Loucy (cell line): ENCODE data around the gene ISLR2.

ENCODE experiments used
- H2AFZ ChIP-seq: fragments of 200-600 bp; sonication (generic); 2 replicates; pipeline ENCODE4 v1.6.0; 2016; ENCODE audit warnings: antibody characterized with exemption, mild to moderate bottlenecking, low read length, moderate library complexity
- H3F3A ChIP-seq: fragments of 200-600 bp; 2 replicates; pipeline ENCODE4 v1.6.0; 2016; ENCODE audit warnings: antibody characterized with exemption, low read depth, mild to moderate bottlenecking
- H3K27me3 ChIP-seq: fragments of 200-600 bp; sonication (generic); 2 replicates; pipeline ENCODE4 v1.6.1; 2014; ENCODE audit warnings: low read length, mild to moderate bottlenecking; ENCODE audit not compliant: insufficient read depth, poor library complexity, severe bottlenecking
- H3K36me3 ChIP-seq: fragments of 200-600 bp; sonication (generic); 2 replicates; pipeline ENCODE4 v1.6.1; 2016; ENCODE audit warnings: low read length; ENCODE audit not compliant: insufficient read depth
- H3K4me1 ChIP-seq: fragments of 200-600 bp; sonication (generic); 2 replicates; pipeline ENCODE4 v1.5.1; 2014; ENCODE audit warnings: low read length, mild to moderate bottlenecking; ENCODE audit not compliant: insufficient read depth, poor library complexity, severe bottlenecking
- H3K4me2 ChIP-seq: fragments of 200-600 bp; sonication (generic); 2 replicates; pipeline ENCODE4 v1.6.0; 2014; ENCODE audit warnings: antibody characterized with exemption, low read length, low read depth, mild to moderate bottlenecking; ENCODE audit not compliant: poor library complexity, severe bottlenecking
- H3K4me3 ChIP-seq: fragments of 200-600 bp; sonication (generic); 2 replicates; pipeline ENCODE4 v1.5.1; 2014; ENCODE audit warnings: low read length, mild to moderate bottlenecking, mixed read lengths; ENCODE audit not compliant: poor library complexity, severe bottlenecking
- H3K79me2 ChIP-seq: fragments of 200-600 bp; sonication (generic); 2 replicates; pipeline ENCODE4 v1.6.1; 2014; ENCODE audit warnings: low read length; ENCODE audit not compliant: insufficient read depth
- H3K9ac ChIP-seq: fragments of 200-600 bp; sonication (generic); 2 replicates; pipeline ENCODE4 v1.6.0; 2014; ENCODE audit warnings: mild to moderate bottlenecking, low read depth, low read length, moderate library complexity; ENCODE audit not compliant: poor library complexity, severe bottlenecking
- H3K9me2 ChIP-seq: fragments of 200-600 bp; sonication (generic); replicated peaks from 2 replicates; pipeline ENCODE4 v1.6.1; 2016; ENCODE audit warnings: low read depth, low read length, mixed read lengths
- H3K9me3 ChIP-seq: fragments of 200-600 bp; sonication (generic); 2 replicates; pipeline ENCODE4 v1.6.1; 2014; ENCODE audit warnings: mild to moderate bottlenecking, antibody characterized with exemption, low read length, low read depth; ENCODE audit not compliant: insufficient read depth
- H4K20me1 ChIP-seq: fragments of 200-600 bp; sonication (generic); 2 replicates; pipeline ENCODE4 v1.6.0; 2014; ENCODE audit warnings: antibody characterized with exemption, low read length, mild to moderate bottlenecking; ENCODE audit not compliant: insufficient read depth, poor library complexity, severe bottlenecking
- CTCF ChIP-seq: fragments of 200-600 bp; sonication (generic); conservative IDR thresholded peaks from 2 replicates; pipeline ENCODE4 v1.5.1; 2014; ENCODE audit warnings: mild to moderate bottlenecking, antibody characterized with exemption, low read length
- EZH2phosphoT487 ChIP-seq: fragments of 200-600 bp; IDR thresholded peaks from 2 replicates; pipeline ENCODE4 v1.6.1; 2018; ENCODE audit warnings: antibody characterized with exemption, mild to moderate bottlenecking, moderate library complexity, borderline replicate concordance

Gene ISLR2

DNA sequence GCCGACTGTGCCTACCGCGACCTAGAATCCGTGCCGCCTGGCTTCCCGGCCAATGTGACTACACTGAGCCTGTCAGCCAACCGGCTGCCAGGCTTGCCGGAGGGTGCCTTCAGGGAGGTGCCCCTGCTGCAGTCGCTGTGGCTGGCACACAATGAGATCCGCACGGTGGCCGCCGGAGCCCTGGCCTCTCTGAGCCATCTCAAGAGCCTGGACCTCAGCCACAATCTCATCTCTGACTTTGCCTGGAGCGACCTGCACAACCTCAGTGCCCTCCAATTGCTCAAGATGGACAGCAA lies 44.5 kb downstream of the ISLR2 start:
- no peaks in the 10 kb centered on the region for H3K9me3 ChIP-seq
- no peaks in the 10 kb centered on the region for H4K20me1 ChIP-seq
- no peaks in the 10 kb centered on the region for H3K79me2 ChIP-seq
- H3K36me3 ChIP-seq: peaks cover 5% of the 10 kb centered on the region; the same call in 1 of the 2 replicates
- no peaks in the 10 kb centered on the region for H3F3A ChIP-seq
- no peak overlapping the region for H3K4me3 ChIP-seq
- no peaks in the 10 kb centered on the region for H3K4me1 ChIP-seq
- no peaks in the 10 kb centered on the region for H3K27me3 ChIP-seq
- H3K9me2 ChIP-seq: no peaks in the 10 kb centered on the region
- H2AFZ ChIP-seq: no peak overlapping the region
- no peak for TF ChIP-seq CTCF
- TF ChIP-seq EZH2phosphoT487: no peak
- no peak overlapping the region for H3K9ac ChIP-seq
- no peak overlapping the region for H3K4me2 ChIP-seq

GRCh38 chr15:74175271-74176191 lies 45.1 kb downstream of the ISLR2 start:
- no peaks in the 10 kb centered on the region for H3K4me1 ChIP-seq
- H3K4me2 ChIP-seq: no peak overlapping the region

GRCh38 chr15:74176262-74177214 lies 46.2 kb downstream of the ISLR2 start:
- H3K27me3 ChIP-seq: no peaks in the 10 kb centered on the region
- H3F3A ChIP-seq: no peaks in the 10 kb centered on the region
- H3K79me2 ChIP-seq: no peaks in the 10 kb centered on the region
- H3K4me1 ChIP-seq: no peaks in the 10 kb centered on the region
- H3K4me3 ChIP-seq: no peak overlapping the region
- H3K9me2 ChIP-seq: no peaks in the 10 kb centered on the region
- no peak overlapping the region for H2AFZ ChIP-seq
- TF ChIP-seq CTCF (no peak), EZH2phosphoT487 (no peak)
- H3K4me2 ChIP-seq: no peak overlapping the region
- H4K20me1 ChIP-seq: no peaks in the 10 kb centered on the region
- peaks cover 16% of the 10 kb centered on the region; the same call in 1 of the 2 replicates for H3K36me3 ChIP-seq
- H3K9me3 ChIP-seq: no peaks in the 10 kb centered on the region
- no peak overlapping the region for H3K9ac ChIP-seq

More at GRCh38 chr15:74175271-74176191, 45.1 kb downstream of the ISLR2 start:
- no peaks in the 10 kb centered on the region for H3F3A ChIP-seq
- peaks cover 11% of the 10 kb centered on the region; the same call in 1 of the 2 replicates for H3K36me3 ChIP-seq
- H3K79me2 ChIP-seq: no peaks in the 10 kb centered on the region
- no peak overlapping the region for H3K4me3 ChIP-seq
- no peak overlapping the region for H3K9ac ChIP-seq
- H3K27me3 ChIP-seq: no peaks in the 10 kb centered on the region
- TF ChIP-seq EZH2phosphoT487: no peak
- TF ChIP-seq CTCF: no peak
- no peak overlapping the region for H2AFZ ChIP-seq
- H4K20me1 ChIP-seq: no peaks in the 10 kb centered on the region
- no peaks in the 10 kb centered on the region for H3K9me2 ChIP-seq
- H3K9me3 ChIP-seq: no peaks in the 10 kb centered on the region
